T-cell (primary cell): ENCODE results near the gene NOS1. TPM values are rescaled to one million over a fixed set of nuclear protein-coding genes. Genes with fewer than 3 reads are reported as not detected.

Experiments
- ATAC-seq, 4 experiments: fragments of 200-7000 bp in 3 of 4; fragments of 150-1000 bp in 1 of 4; cut with Tn5 transposase; replicated peaks in 1 of 4; 1 replicate in 3 of 4; 2 replicates in 1 of 4; pipeline ENCODE4 v1.10.0; 2021; ENCODE audit warnings: moderate library complexity in 3 of 4, mild to moderate bottlenecking in 2 of 4, moderate number of reproducible peaks in 1 of 4
- CTCF ChIA-PET, 2 donors: fragments of 300-600 bp; sonication (Branson Sonifier 250); formaldehyde crosslinking; loops; one replicate each; lab custom pipeline; 2022; ENCODE audit warnings: antibody characterized with exemption in 2 of 2; lab: Charles Lee
- POLR2A ChIA-PET, 2 donors: fragments of 300-600 bp; sonication (Branson Sonifier 250); formaldehyde crosslinking; loops; one replicate each; lab custom pipeline; 2022; ENCODE audit warnings: antibody characterized with exemption in 2 of 2; lab: Charles Lee
- DNase-seq, 35 experiments: peaks; one replicate each; pipeline versions ENCODE4 v3.0.0 to v3.0.0-alpha.2; 2013 to 2023
- H3K27ac ChIP-seq: one replicate; pipeline ENCODE4 v1.5.1; 2013; ENCODE audit warnings: low read length
- H3K27me3 ChIP-seq, 2 experiments: replicated peaks in 1 of 2; 1 replicate in 1 of 2; 2 replicates in 1 of 2; pipeline versions ENCODE4 v1.6.1 to v1.7.0; 2013; ENCODE audit warnings: low read length in 1 of 2, mixed read lengths in 1 of 2; ENCODE audit not compliant: control insufficient read depth in 2 of 2, insufficient read depth in 2 of 2; ENCODE audit errors: extremely low read depth in 1 of 2
- H3K36me3 ChIP-seq, 2 donors: 1 replicate in 1 of 2; 2 replicates in 1 of 2; pipeline versions ENCODE4 v1.6.1 to v1.7.0; 2013; ENCODE audit warnings: low read length in 1 of 2; ENCODE audit not compliant: control insufficient read depth in 2 of 2, insufficient read depth in 1 of 2; ENCODE audit errors: extremely low read depth in 1 of 2
- H3K4me1 ChIP-seq, 2 experiments: 1 replicate in 1 of 2; 2 replicates in 1 of 2; pipeline versions ENCODE4 v1.6.1 to v1.7.0; 2013; ENCODE audit warnings: low read length in 2 of 2, mixed read lengths in 1 of 2; ENCODE audit not compliant: insufficient read depth in 2 of 2, control insufficient read depth in 1 of 2; ENCODE audit errors: extremely low read depth in 1 of 2
- H3K4me3 ChIP-seq, 2 donors: 1 replicate in 1 of 2; 2 replicates in 1 of 2; pipeline versions ENCODE4 v1.5.1 to v1.7.0; 2013; ENCODE audit warnings: mild to moderate bottlenecking in 2 of 2, low read length in 1 of 2, moderate library complexity in 1 of 2; ENCODE audit not compliant: control insufficient read depth in 1 of 2; ENCODE audit errors: extremely low read depth in 1 of 2
- H3K9me3 ChIP-seq: 2 replicates; pipeline ENCODE4 v1.7.0; 2013
- H3K27ac Mint-ChIP-seq, 2 donors: one replicate each; pipeline ENCODE4 v1.8.0; 2020 to 2021; ENCODE audit warnings: mild to moderate bottlenecking in 2 of 2, mixed read lengths in 2 of 2
- H3K27me3 Mint-ChIP-seq, 2 donors: one replicate each; pipeline ENCODE4 v1.8.0; 2021 to 2022; ENCODE audit warnings: mixed read lengths in 2 of 2
- H3K36me3 Mint-ChIP-seq: one replicate; pipeline ENCODE4 v1.8.0; 2021; ENCODE audit warnings: mixed read lengths
- H3K4me1 Mint-ChIP-seq, 3 donors: one replicate each; pipeline ENCODE4 v1.8.0; 2020 to 2022; ENCODE audit warnings: mixed read lengths in 3 of 3, mild to moderate bottlenecking in 1 of 3
- H3K4me3 Mint-ChIP-seq, 3 donors: one replicate each; pipeline ENCODE4 v1.8.0; 2020 to 2022; ENCODE audit warnings: mild to moderate bottlenecking in 3 of 3, mixed read lengths in 3 of 3, moderate library complexity in 3 of 3
- H3K9me3 Mint-ChIP-seq, 3 donors: one replicate each; pipeline ENCODE4 v1.8.0; 2020 to 2022; ENCODE audit warnings: mixed read lengths in 3 of 3
- WGBS: methylation state at CpG from one replicate; pipeline ENCODE4 v1.1.5; 2013; ENCODE audit warnings: missing lambda C conversion rate; ENCODE audit not compliant: insufficient coverage; 5-methylcytosine and 5-hydroxymethylcytosine counted together
- total RNA-seq, 35 experiments: library from RNA in 6 of 35; stranded (reverse) in 6 of 35; fragments of 120-200 nt in 1 of 35; gene quantifications; one replicate each; pipeline versions ENCODE4 v1.2.1 to v1.2.4 and lab custom pipeline; 2013 to 2026

Gene NOS1
- total RNA-seq, 5 donors from 2014 or later (not counting 1 experiment from before 2014, with no cell fraction given) = 0.03 TPM; not detected in 4

DNA sequence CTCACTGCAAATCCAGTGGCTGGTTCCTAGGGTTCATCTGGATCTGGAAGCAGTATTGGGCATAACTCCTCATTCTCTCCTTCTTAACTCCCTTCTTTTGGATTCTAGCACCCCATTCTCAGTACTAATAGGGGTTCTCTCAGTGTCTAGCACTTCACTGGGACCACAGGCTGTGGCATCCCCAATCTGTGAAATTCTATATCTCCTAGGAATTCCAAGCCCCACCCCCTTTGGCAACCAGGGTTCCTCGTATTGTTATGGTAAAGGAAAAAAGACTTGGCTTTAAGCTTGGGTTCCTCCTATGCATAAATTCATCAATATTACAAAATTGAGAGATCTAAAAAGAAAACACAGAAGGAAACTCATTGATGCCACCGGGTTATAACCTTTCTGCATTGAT, 126.2 kb downstream of the NOS1 start:
- no peak for DNase-seq
- Histone ChIP-seq H3K27me3 (peaks cover 6 to 22% of the 10 kb centered on the region in 2 experiments), H3K27ac (no peak overlapping the region), H3K4me3 (no peak overlapping the region), H3K36me3 (no peaks in the 10 kb centered on the region), H3K4me1 (no peaks in the 10 kb centered on the region), H3K9me3 (no peaks in the 10 kb centered on the region)
- ATAC-seq = no peak
- H3K4me3 Mint-ChIP-seq = no peak overlapping the region
- H3K27ac Mint-ChIP-seq = no peak overlapping the region
- no peaks in the 10 kb centered on the region for H3K36me3 Mint-ChIP-seq
- POLR2A ChIA-PET = no interaction called here
- H3K4me1 Mint-ChIP-seq = peaks cover 0 to 2% (median 0%) of the 10 kb centered on the region in 3 donors
- peaks cover 20 to 23% of the 10 kb centered on the region in 2 donors for H3K27me3 Mint-ChIP-seq
- CTCF ChIA-PET = interaction anchor here in 1 of 2 donors (2.3 kb wide), 1 partner anchor 8 kb away, joined by 5 read pairs; no protein-coding TSS in a partner anchor
- WGBS = no CpG with 5 or more reads among the region's 2 CpGs
- no peaks in the 10 kb centered on the region for H3K9me3 Mint-ChIP-seq

- no peaks in the 10 kb centered on the region for H3K9me3 Mint-ChIP-seq
- H3K4me3 Mint-ChIP-seq = no peak overlapping the region
- H3K27me3 Mint-ChIP-seq = peaks cover 20 to 23% of the 10 kb centered on the region in 2 donors
- ChIA-PET POLR2A (no interaction called here), CTCF (no interaction called here)
- DNase-seq (no peak), ATAC-seq (no peak)
- no peak overlapping the region for H3K27ac Mint-ChIP-seq
- no peak overlapping the region for H3K4me3 ChIP-seq
- H3K9me3 ChIP-seq = no peaks in the 10 kb centered on the region
- H3K4me1 ChIP-seq = no peaks in the 10 kb centered on the region
- 86% methylated on average over 11 of the region's 15 CpGs for WGBS
- peaks cover 0 to 2% (median 0%) of the 10 kb centered on the region in 3 donors for H3K4me1 Mint-ChIP-seq
- no peaks in the 10 kb centered on the region for H3K36me3 Mint-ChIP-seq
- H3K36me3 ChIP-seq = no peaks in the 10 kb centered on the region
- peaks cover 6 to 22% of the 10 kb centered on the region in 2 experiments for H3K27me3 ChIP-seq
- no peak overlapping the region for H3K27ac ChIP-seq
Observed at GRCh38 chr12:117234441-117234840, 127.0 kb downstream of the NOS1 start.

DNA sequence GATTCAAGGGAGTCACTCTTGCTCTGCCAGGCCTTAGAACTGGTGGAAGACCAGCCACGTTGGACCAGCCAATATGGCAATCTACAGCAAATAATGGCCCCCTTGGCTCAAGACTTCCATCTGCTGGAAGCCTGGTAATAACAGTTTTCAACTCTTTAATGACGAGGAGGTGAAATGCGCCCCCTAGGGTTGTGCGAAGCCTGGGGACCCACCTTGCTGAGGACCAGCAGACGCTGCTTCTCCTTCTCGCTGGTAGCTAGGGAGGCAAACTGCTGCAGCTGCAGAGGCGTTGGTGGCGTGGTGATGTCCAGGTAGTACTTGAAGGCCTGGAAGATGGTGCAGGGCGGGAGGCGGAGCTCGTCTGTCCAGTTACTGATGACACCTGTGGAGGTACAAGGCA, 129.7 kb downstream of the NOS1 start:
- H3K36me3 ChIP-seq = no peaks in the 10 kb centered on the region
- H3K4me1 Mint-ChIP-seq = peaks cover 0 to 2% (median 0%) of the 10 kb centered on the region in 3 donors
- no peak overlapping the region for H3K27ac ChIP-seq
- H3K9me3 ChIP-seq = no peaks in the 10 kb centered on the region
- no peaks in the 10 kb centered on the region for H3K36me3 Mint-ChIP-seq
- H3K27ac Mint-ChIP-seq = no peak overlapping the region
- peaks cover 4 to 23% of the 10 kb centered on the region in 2 experiments for H3K27me3 ChIP-seq
- CTCF ChIA-PET = interaction anchor here in 1 of 2 donors (0.6 kb wide), 1 partner anchor 35 kb away, joined by 3 read pairs; no protein-coding TSS in a partner anchor
- DNase-seq (no peak), ATAC-seq (no peak)
- peaks cover 28 to 35% of the 10 kb centered on the region in 2 donors for H3K27me3 Mint-ChIP-seq
- POLR2A ChIA-PET = no interaction called here
- H3K9me3 Mint-ChIP-seq = no peaks in the 10 kb centered on the region
- no peak overlapping the region for H3K4me3 ChIP-seq
- H3K4me1 ChIP-seq = no peaks in the 10 kb centered on the region
- H3K4me3 Mint-ChIP-seq = no peak overlapping the region
- 86% methylated on average over 10 of the region's 11 CpGs for WGBS

DNA sequence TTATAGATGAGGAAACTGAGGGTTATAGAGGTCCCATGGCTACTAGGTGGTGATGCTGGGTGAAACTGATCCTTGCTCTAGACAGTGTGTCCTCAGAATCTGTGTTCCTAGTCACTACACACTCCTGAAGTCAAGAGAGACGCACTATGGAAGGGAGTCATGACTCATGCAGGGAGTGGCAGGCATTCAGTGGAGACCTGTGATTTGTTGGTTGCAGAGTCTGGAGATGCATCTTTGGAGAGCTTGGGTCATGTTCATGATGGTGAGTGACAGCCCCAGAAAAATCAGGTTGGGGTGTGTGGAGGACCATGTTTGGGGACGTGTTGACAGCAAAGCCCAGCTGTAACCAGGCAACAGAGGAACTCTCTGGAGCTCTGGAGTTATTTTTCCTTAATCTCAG, 133.2 kb downstream of the NOS1 start:
- 69% methylated on average over 2 of the region's 2 CpGs for WGBS
- Histone ChIP-seq H3K36me3 (no peaks in the 10 kb centered on the region), H3K4me1 (no peaks in the 10 kb centered on the region), H3K27me3 (peaks cover 0 to 20% of the 10 kb centered on the region in 2 experiments), H3K4me3 (no peak overlapping the region), H3K9me3 (no peaks in the 10 kb centered on the region), H3K27ac (no peak overlapping the region)
- no peaks in the 10 kb centered on the region for H3K36me3 Mint-ChIP-seq
- no peaks in the 10 kb centered on the region for H3K9me3 Mint-ChIP-seq
- POLR2A ChIA-PET = no interaction called here
- DNase-seq (no peak), ATAC-seq (no peak)
- no peak overlapping the region for H3K4me3 Mint-ChIP-seq
- H3K4me1 Mint-ChIP-seq = no peaks in the 10 kb centered on the region
- H3K27me3 Mint-ChIP-seq = peaks cover 20 to 23% of the 10 kb centered on the region in 2 donors
- CTCF ChIA-PET = interaction anchor here in 1 of 2 donors (0.7 kb wide), 1 partner anchor 609 kb away, joined by 3 read pairs; no protein-coding TSS in a partner anchor
- H3K27ac Mint-ChIP-seq = no peak overlapping the region

- Histone ChIP-seq H3K36me3 (no peaks in the 10 kb centered on the region), H3K4me1 (no peaks in the 10 kb centered on the region), H3K4me3 (no peak overlapping the region), H3K9me3 (no peaks in the 10 kb centered on the region), H3K27ac (no peak overlapping the region), H3K27me3 (peaks cover 0 to 23% of the 10 kb centered on the region in 2 experiments)
- H3K27me3 Mint-ChIP-seq = peaks cover 19 to 20% of the 10 kb centered on the region in 2 donors
- WGBS = 73% methylated on average over 7 of the region's 12 CpGs
- ChIA-PET POLR2A (no interaction called here), CTCF (interaction anchor here (0.7 to 1.2 kb wide), 2 partner anchors 9 to 610 kb away, joined by 3 to 5 read pairs; no protein-coding TSS in a partner anchor)
- no peaks in the 10 kb centered on the region for H3K36me3 Mint-ChIP-seq
- H3K9me3 Mint-ChIP-seq = no peaks in the 10 kb centered on the region
- DNase-seq (no peak), ATAC-seq (no peak)
- no peak overlapping the region for H3K4me3 Mint-ChIP-seq
- H3K27ac Mint-ChIP-seq = no peak overlapping the region
- no peaks in the 10 kb centered on the region for H3K4me1 Mint-ChIP-seq
Observed at GRCh38 chr12:117227000-117227653, 134.3 kb downstream of the NOS1 start.

DNA sequence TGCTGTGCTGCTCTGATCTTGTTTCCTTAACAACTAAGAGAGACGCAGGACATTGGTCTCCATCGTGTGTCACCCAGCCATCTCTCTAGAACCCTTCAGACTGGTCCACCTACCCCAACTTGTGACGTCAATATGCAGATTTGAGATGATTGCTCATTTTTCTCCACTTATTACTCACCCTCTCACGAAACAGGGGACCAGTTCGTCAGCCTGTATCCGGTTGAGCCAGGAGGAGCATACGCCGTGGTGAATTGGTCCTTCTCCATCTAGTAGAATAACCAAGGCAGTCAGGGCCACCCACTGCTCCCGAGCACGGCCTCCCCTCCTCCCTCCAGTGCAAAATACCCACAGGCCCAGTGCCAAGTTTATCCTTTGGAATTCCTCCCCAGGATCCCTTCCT, 134.9 kb downstream of the NOS1 start:
- no peak overlapping the region for H3K4me3 Mint-ChIP-seq
- H3K4me1 ChIP-seq = no peaks in the 10 kb centered on the region
- WGBS = 78% methylated on average over 8 of the region's 10 CpGs
- CTCF ChIA-PET = no interaction called here
- H3K36me3 ChIP-seq = no peaks in the 10 kb centered on the region
- H3K4me3 ChIP-seq = no peak overlapping the region
- H3K9me3 Mint-ChIP-seq = no peaks in the 10 kb centered on the region
- no peaks in the 10 kb centered on the region for H3K4me1 Mint-ChIP-seq
- H3K36me3 Mint-ChIP-seq = no peaks in the 10 kb centered on the region
- ATAC-seq = no peak
- no peak overlapping the region for H3K27ac Mint-ChIP-seq
- H3K9me3 ChIP-seq = no peaks in the 10 kb centered on the region
- H3K27ac ChIP-seq = no peak overlapping the region
- H3K27me3 Mint-ChIP-seq = peaks cover 14 to 15% of the 10 kb centered on the region in 2 donors
- POLR2A ChIA-PET = no interaction called here
- peaks cover 0 to 18% of the 10 kb centered on the region in 2 experiments for H3K27me3 ChIP-seq
- DNase-seq = no peak
